Natural killer cell (primary cell): Measurements from ENCODE around the gene ALK. TPM values are rescaled to one million over a fixed set of nuclear protein-coding genes. Genes with fewer than 3 reads are reported as not detected.

Experiments
- ATAC-seq, 3 donors: fragments of 150-1000 bp in 2 of 3; fragments of 200-7000 bp in 1 of 3; cut with Tn5 transposase; 1 replicate in 1 of 3; 2 replicates in 2 of 3; pipeline ENCODE4 v1.10.0; 2021; ENCODE audit warnings: mild to moderate bottlenecking in 2 of 3, moderate library complexity in 2 of 3
- DNase-seq, 2 donors: peaks; one replicate each; pipeline versions ENCODE4 v3.0.0 to v3.0.0-alpha.2; 2013 to 2021; ENCODE audit warnings: mixed read lengths in 1 of 2
- H3K27ac ChIP-seq: one replicate; pipeline ENCODE4 v1.5.1; 2013; ENCODE audit warnings: mild to moderate bottlenecking, low read length
- H3K27me3 ChIP-seq: one replicate; pipeline ENCODE4 v1.6.1; 2013; ENCODE audit warnings: low read length; ENCODE audit not compliant: control insufficient read depth, insufficient read depth
- H3K36me3 ChIP-seq: one replicate; pipeline ENCODE4 v1.6.1; 2013; ENCODE audit warnings: low read length; ENCODE audit not compliant: control insufficient read depth, insufficient read depth
- H3K4me1 ChIP-seq: one replicate; pipeline ENCODE4 v1.6.1; 2013; ENCODE audit warnings: low read length; ENCODE audit not compliant: control insufficient read depth, insufficient read depth
- H3K4me3 ChIP-seq: one replicate; pipeline ENCODE4 v1.5.1; 2013; ENCODE audit warnings: low read length
- H3K9me3 ChIP-seq: one replicate; pipeline ENCODE4 v1.6.1; 2013; ENCODE audit warnings: low read length; ENCODE audit not compliant: control insufficient read depth, insufficient read depth
- H3K27ac Mint-ChIP-seq, 2 donors: one replicate each; pipeline ENCODE4 v1.8.0; 2022; ENCODE audit warnings: mild to moderate bottlenecking in 2 of 2, mixed read lengths in 2 of 2, moderate library complexity in 1 of 2
- H3K27me3 Mint-ChIP-seq, 2 donors: one replicate each; pipeline ENCODE4 v1.8.0; 2022; ENCODE audit warnings: low read depth in 2 of 2, mixed read lengths in 2 of 2
- H3K36me3 Mint-ChIP-seq: one replicate; pipeline ENCODE4 v1.8.0; 2022; ENCODE audit warnings: mixed read lengths
- H3K4me1 Mint-ChIP-seq, 2 donors: one replicate each; pipeline ENCODE4 v1.8.0; 2022; ENCODE audit warnings: mixed read lengths in 2 of 2
- H3K4me3 Mint-ChIP-seq: one replicate; pipeline ENCODE4 v1.8.0; 2022; ENCODE audit warnings: mild to moderate bottlenecking, moderate library complexity, mixed read lengths
- H3K9me3 Mint-ChIP-seq, 2 donors: one replicate each; pipeline ENCODE4 v1.8.0; 2022; ENCODE audit warnings: mixed read lengths in 2 of 2
- CTCF ChIP-seq: fragments of 200-600 bp; IDR thresholded peaks from one replicate; pipeline ENCODE4 v1.8.0; 2022; ENCODE audit warnings: antibody characterized with exemption
- WGBS: methylation state at CpG from one replicate; pipeline ENCODE4 v1.1.7; 2013; ENCODE audit warnings: missing lambda C conversion rate; ENCODE audit not compliant: insufficient coverage; 5-methylcytosine and 5-hydroxymethylcytosine counted together
- intact Hi-C: fragments of 100-400 bp; cut with micrococcal nuclease; formaldehyde crosslinking; loops from one replicate; pipeline ENCODE4 v1.14.2; 2022
- total RNA-seq, 4 donors: library from RNA; stranded (reverse); fragments of 120-200 nt in 1 of 4; gene quantifications; one replicate each; pipeline versions ENCODE4 v1.2.3 to v1.2.4, GENCODE V29; 2013 to 2022

The ALK gene
- total RNA-seq, 3 donors from 2014 or later (not counting 1 experiment from before 2014, with no cell fraction given): not detected

- Mint-ChIP-seq H3K9me3 (no peaks in the 10 kb centered on the region), H3K27me3 (peaks cover 0 to 11% of the 10 kb centered on the region in 2 donors), H3K4me3 (no peak overlapping the region), H3K36me3 (no peaks in the 10 kb centered on the region), H3K4me1 (no peaks in the 10 kb centered on the region), H3K27ac (no peak overlapping the region)
- H3K4me1 ChIP-seq: no peaks in the 10 kb centered on the region
- ATAC-seq (no peak), DNase-seq (no peak)
- H3K4me3 ChIP-seq: no peak overlapping the region
- TF ChIP-seq CTCF: no peak
- no peaks in the 10 kb centered on the region for H3K27me3 ChIP-seq
- H3K27ac ChIP-seq: no peak overlapping the region
- WGBS: 79% methylated on average over 2 of the region's 2 CpGs
- intact Hi-C loops: no loop called here
- no peaks in the 10 kb centered on the region for H3K9me3 ChIP-seq
- H3K36me3 ChIP-seq: no peaks in the 10 kb centered on the region
Observed at GRCh38 chr2:29596584-29596983, 324.8 kb downstream of the ALK start.

- peaks cover 0 to 11% of the 10 kb centered on the region in 2 donors for H3K27me3 Mint-ChIP-seq
- WGBS: 91% methylated on average over 10 of the region's 10 CpGs
- ATAC-seq: no peak
Observed at GRCh38 chr2:29591600-29591999, 329.8 kb downstream of the ALK start.

GRCh38 chr2:29590211-29590610 is 331.2 kb downstream of the ALK start:
- Histone ChIP-seq H3K4me1 (no peaks in the 10 kb centered on the region), H3K4me3 (no peak overlapping the region), H3K27ac (no peak overlapping the region), H3K9me3 (no peaks in the 10 kb centered on the region), H3K27me3 (no peaks in the 10 kb centered on the region), H3K36me3 (no peaks in the 10 kb centered on the region)
- Mint-ChIP-seq H3K4me1 (no peaks in the 10 kb centered on the region), H3K27ac (no peak overlapping the region), H3K9me3 (no peaks in the 10 kb centered on the region), H3K4me3 (no peak overlapping the region), H3K36me3 (no peaks in the 10 kb centered on the region), H3K27me3 (peaks cover 0 to 11% of the 10 kb centered on the region in 2 donors)
- no peak for ATAC-seq
- no peak for TF ChIP-seq CTCF
- no peak for DNase-seq
- intact Hi-C loops: no loop called here
- 88% methylated on average over 6 of the region's 7 CpGs for WGBS

More at GRCh38 chr2:29591600-29591999, 329.8 kb downstream of the ALK start:
- Mint-ChIP-seq H3K27ac (no peak overlapping the region), H3K4me1 (no peaks in the 10 kb centered on the region), H3K4me3 (no peak overlapping the region), H3K9me3 (no peaks in the 10 kb centered on the region), H3K36me3 (no peaks in the 10 kb centered on the region)
- Histone ChIP-seq H3K27me3 (no peaks in the 10 kb centered on the region), H3K4me3 (no peak overlapping the region), H3K4me1 (no peaks in the 10 kb centered on the region), H3K36me3 (no peaks in the 10 kb centered on the region), H3K27ac (no peak overlapping the region), H3K9me3 (no peaks in the 10 kb centered on the region)
- intact Hi-C loops: no loop called here
- DNase-seq: no peak
- no peak for TF ChIP-seq CTCF

GRCh38 chr2:29589440-29590103 is 331.8 kb downstream of the ALK start:
- H3K27me3 Mint-ChIP-seq: peaks cover 0 to 11% of the 10 kb centered on the region in 2 donors
- Histone ChIP-seq H3K9me3 (no peaks in the 10 kb centered on the region), H3K27me3 (no peaks in the 10 kb centered on the region), H3K4me1 (no peaks in the 10 kb centered on the region), H3K27ac (no peak overlapping the region), H3K4me3 (no peak overlapping the region), H3K36me3 (no peaks in the 10 kb centered on the region)
- H3K4me3 Mint-ChIP-seq: no peak overlapping the region
- intact Hi-C loops: no loop called here
- WGBS: 78% methylated on average over 3 of the region's 5 CpGs
- DNase-seq (no peak), ATAC-seq (no peak)
- TF ChIP-seq CTCF: no peak
- H3K9me3 Mint-ChIP-seq: no peaks in the 10 kb centered on the region
- no peaks in the 10 kb centered on the region for H3K4me1 Mint-ChIP-seq
- no peaks in the 10 kb centered on the region for H3K36me3 Mint-ChIP-seq
- no peak overlapping the region for H3K27ac Mint-ChIP-seq
